Measurements from ENCODE around the gene AFF3. TPM values are rescaled to one million over a fixed set of nuclear protein-coding genes. Genes with fewer than 3 reads are reported as not detected.

The AFF3 gene
- total RNA-seq, 1 donor from 2014 or later, result 12.2 TPM

DNA sequence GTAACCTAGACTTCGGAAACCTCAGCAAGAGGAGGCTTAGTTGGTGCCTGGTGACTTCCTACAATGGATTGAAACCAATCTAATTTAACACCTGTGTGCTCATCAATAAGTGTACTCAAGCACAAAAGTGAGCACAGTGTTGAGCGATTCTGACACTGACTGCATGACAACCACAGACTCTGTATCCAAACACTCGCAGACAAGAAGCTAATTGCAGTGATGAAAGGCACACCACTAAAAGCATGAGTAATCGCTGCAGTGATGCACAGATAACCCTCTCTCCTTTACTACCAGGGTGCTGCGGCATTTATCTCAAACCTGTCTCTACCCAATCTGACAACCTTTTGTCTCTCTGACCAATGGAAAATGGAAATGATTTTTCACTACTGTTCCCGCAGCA is 168.1 kb downstream of the AFF3 start:
- Mint-ChIP-seq H3K36me3 (ENCODE audit: low read depth, unreplicated experiment) (no peaks in the 10 kb centered on the region), H3K4me1 (ENCODE audit: unreplicated experiment) (no peaks in the 10 kb centered on the region), H3K4me3 (ENCODE audit: unreplicated experiment) (no peak overlapping the region), H3K27me3 (ENCODE audit: unreplicated experiment) (no peaks in the 10 kb centered on the region), H3K9me3 (ENCODE audit: unreplicated experiment) (no peaks in the 10 kb centered on the region), H3K27ac (ENCODE audit: unreplicated experiment) (no peak overlapping the region)
- TF ChIP-seq, protein P1, sequence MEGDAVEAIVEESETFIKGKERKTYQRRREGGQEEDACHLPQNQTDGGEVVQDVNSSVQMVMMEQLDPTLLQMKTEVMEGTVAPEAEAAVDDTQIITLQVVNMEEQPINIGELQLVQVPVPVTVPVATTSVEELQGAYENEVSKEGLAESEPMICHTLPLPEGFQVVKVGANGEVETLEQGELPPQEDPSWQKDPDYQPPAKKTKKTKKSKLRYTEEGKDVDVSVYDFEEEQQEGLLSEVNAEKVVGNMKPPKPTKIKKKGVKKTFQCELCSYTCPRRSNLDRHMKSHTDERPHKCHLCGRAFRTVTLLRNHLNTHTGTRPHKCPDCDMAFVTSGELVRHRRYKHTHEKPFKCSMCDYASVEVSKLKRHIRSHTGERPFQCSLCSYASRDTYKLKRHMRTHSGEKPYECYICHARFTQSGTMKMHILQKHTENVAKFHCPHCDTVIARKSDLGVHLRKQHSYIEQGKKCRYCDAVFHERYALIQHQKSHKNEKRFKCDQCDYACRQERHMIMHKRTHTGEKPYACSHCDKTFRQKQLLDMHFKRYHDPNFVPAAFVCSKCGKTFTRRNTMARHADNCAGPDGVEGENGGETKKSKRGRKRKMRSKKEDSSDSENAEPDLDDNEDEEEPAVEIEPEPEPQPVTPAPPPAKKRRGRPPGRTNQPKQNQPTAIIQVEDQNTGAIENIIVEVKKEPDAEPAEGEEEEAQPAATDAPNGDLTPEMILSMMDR (IDR thresholded peaks at IDR 0.05; ENCODE audit: unreplicated experiment), result no peak
- no peak for DNase-seq (ENCODE audit: low spot score)

DNA sequence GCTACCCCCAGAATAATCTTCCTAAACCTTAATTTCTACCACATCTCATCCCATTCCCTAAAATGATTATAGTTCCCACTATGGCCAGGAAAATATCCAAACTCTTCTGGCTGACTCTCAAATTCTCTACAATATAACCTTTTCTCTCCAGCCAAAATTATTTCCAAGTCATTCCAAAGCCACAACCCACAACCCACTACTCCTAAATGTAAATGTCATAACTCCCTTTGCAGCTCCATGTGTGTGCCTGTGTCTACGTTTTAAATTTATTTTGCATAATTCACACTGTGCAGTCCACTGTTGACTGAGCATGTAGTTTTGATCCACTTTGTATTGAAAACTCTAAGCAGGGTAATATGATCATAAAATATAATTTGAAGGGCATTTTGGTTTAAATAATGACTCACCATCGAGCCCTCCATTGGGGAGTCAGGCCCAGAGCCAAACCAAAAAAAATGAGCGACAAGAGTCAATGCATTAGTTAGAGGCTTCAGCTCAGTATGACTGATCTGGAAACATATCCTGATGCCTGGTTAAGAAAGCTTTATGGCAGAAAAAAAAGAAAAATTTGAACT is 171.0 kb downstream of the AFF3 start:
- H3K27ac Mint-ChIP-seq (ENCODE audit: unreplicated experiment), result no peak overlapping the region
- H3K4me1 Mint-ChIP-seq (ENCODE audit: unreplicated experiment), result no peaks in the 10 kb centered on the region
- TF ChIP-seq, protein P1 (IDR thresholded peaks at IDR 0.05; ENCODE audit: unreplicated experiment), result no peak

DNA sequence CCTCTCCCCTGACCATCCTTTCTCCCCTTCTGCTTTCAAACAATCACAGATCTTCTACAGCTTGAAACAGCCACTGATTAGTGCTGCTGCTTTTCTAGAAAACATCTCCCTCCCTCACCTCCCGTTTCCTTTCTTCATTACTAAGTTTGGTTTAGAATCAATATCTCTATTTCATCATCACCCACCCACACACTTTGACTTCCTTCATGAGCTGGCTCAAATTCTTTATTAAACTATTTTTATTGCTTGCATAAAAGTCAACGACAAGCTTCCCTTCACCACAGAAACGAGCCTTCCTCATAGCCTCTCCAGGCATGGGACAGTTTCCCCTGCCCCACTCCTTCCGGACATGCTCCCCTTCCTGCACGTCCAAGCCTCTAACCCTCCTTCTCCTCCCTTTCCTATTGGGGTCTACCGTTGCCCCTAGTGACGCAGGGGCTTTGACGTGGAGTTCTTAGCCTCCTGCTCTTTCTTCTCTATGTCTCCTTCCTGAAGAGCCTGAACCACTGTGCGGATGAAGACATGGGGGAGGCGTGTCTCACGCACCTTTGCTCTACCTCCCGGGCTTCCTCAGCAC is 172.0 kb downstream of the AFF3 start:
- TF ChIP-seq, protein P1 (IDR thresholded peaks at IDR 0.05; ENCODE audit: unreplicated experiment), result no peak
- Mint-ChIP-seq H3K4me3 (ENCODE audit: unreplicated experiment) (no peak overlapping the region), H3K36me3 (ENCODE audit: low read depth, unreplicated experiment) (no peaks in the 10 kb centered on the region), H3K4me1 (ENCODE audit: unreplicated experiment) (no peaks in the 10 kb centered on the region), H3K9me3 (ENCODE audit: unreplicated experiment) (no peaks in the 10 kb centered on the region), H3K27me3 (ENCODE audit: unreplicated experiment) (no peaks in the 10 kb centered on the region), H3K27ac (ENCODE audit: unreplicated experiment) (no peak overlapping the region)
- DNase-seq (ENCODE audit: low spot score), result no peak

More for the DNA sequence above, 171.0 kb downstream of the AFF3 start:
- Mint-ChIP-seq H3K4me3 (ENCODE audit: unreplicated experiment) (no peak overlapping the region), H3K9me3 (ENCODE audit: unreplicated experiment) (no peaks in the 10 kb centered on the region), H3K27me3 (ENCODE audit: unreplicated experiment) (no peaks in the 10 kb centered on the region), H3K36me3 (ENCODE audit: low read depth, unreplicated experiment) (no peaks in the 10 kb centered on the region)
- no peak for DNase-seq (ENCODE audit: low spot score)

DNA sequence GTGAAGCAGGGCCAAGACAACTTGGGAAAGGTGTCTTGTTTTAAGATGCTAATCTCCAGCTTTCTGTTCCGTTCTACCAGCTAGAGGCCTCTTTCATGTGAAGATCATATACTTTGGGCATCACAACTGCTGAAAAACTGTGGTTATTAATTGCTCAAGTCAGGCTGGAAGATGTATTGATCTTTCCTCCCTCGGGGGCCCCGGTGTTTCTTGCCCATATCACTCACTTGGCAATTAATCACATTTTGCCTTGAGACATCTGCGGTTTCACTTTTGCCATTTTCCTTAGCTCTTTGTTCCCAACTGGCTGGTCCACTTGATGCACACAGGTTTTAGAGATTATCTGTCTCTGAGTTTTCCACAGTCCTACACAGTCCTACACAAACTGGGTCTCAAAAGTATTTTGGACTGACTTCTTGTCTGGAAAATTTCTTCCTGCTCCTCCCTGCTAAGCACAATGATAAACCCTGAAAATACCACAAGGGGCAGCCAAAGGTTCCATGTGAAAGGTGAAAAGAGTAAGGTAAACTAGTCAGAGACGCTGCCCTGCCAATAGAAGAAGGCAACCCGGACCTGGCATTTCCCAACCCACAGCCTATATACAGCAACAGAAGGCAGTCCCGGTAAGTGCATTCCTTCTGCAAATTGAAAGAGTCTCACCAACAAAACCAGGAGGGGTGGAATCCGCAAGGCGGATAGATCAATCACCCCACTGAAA is 181.0 kb downstream of the AFF3 start:
- H3K36me3 Mint-ChIP-seq (ENCODE audit: low read depth, unreplicated experiment), result no peaks in the 10 kb centered on the region
- no peak overlapping the region for H3K27ac Mint-ChIP-seq (ENCODE audit: unreplicated experiment)
- TF ChIP-seq, protein P1 (IDR thresholded peaks at IDR 0.05; ENCODE audit: unreplicated experiment), result no peak
- H3K4me3 Mint-ChIP-seq (ENCODE audit: unreplicated experiment), result no peak overlapping the region
- DNase-seq (ENCODE audit: low spot score), result no peak
- H3K27me3 Mint-ChIP-seq (ENCODE audit: unreplicated experiment), result peaks cover 2% of the 10 kb centered on the region
- H3K9me3 Mint-ChIP-seq (ENCODE audit: unreplicated experiment), result no peaks in the 10 kb centered on the region
- peaks cover 2% of the 10 kb centered on the region for H3K4me1 Mint-ChIP-seq (ENCODE audit: unreplicated experiment)

DNA sequence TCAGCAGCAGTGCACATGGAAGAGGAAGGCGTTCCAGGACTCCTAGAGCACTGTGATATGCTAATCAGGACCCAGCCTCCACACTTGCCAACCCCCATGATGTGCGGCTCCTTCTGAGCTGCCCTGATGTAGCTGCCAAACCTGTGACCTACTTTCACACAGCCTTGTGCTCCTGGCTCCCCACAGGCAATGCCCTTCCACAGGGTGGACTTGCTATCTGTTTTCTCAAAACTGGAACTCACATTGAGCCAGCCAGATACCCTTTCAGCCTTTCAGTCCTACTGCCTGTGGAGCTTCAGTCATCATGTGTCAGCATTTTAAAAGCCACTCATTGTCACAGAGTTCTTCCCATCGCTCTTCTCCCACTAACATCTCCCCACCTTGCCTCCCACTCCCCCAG is 181.6 kb downstream of the AFF3 start:
- H3K4me1 Mint-ChIP-seq (ENCODE audit: unreplicated experiment), result peaks cover 2% of the 10 kb centered on the region
- no peak for DNase-seq (ENCODE audit: low spot score)
- no peaks in the 10 kb centered on the region for H3K36me3 Mint-ChIP-seq (ENCODE audit: low read depth, unreplicated experiment)
- no peaks in the 10 kb centered on the region for H3K9me3 Mint-ChIP-seq (ENCODE audit: unreplicated experiment)
- peaks cover 2% of the 10 kb centered on the region for H3K27me3 Mint-ChIP-seq (ENCODE audit: unreplicated experiment)
- no peak overlapping the region for H3K4me3 Mint-ChIP-seq (ENCODE audit: unreplicated experiment)
- TF ChIP-seq, protein P1 (IDR thresholded peaks at IDR 0.05; ENCODE audit: unreplicated experiment), result no peak
- no peak overlapping the region for H3K27ac Mint-ChIP-seq (ENCODE audit: unreplicated experiment)
